HG02610 (cell line): ENCODE measurements around the gene OSBPL6.
A peak's percentile ranks its signal among the peaks of the same experiment; 100 is the strongest.
"Not testable (repeated sequence)": the region's sequence is repeated elsewhere in the genome, so short reads cannot be mapped to it uniquely, and the experiment has no call there.

Experiments used
- ATAC-seq: cut with Tn5 transposase; IDR thresholded peaks from one replicate; pipeline ENCODE4 v1.9.1; 2021; ENCODE audit warnings: mild to moderate bottlenecking, moderate library complexity; ENCODE audit not compliant: unreplicated experiment

Gene OSBPL6

DNA sequence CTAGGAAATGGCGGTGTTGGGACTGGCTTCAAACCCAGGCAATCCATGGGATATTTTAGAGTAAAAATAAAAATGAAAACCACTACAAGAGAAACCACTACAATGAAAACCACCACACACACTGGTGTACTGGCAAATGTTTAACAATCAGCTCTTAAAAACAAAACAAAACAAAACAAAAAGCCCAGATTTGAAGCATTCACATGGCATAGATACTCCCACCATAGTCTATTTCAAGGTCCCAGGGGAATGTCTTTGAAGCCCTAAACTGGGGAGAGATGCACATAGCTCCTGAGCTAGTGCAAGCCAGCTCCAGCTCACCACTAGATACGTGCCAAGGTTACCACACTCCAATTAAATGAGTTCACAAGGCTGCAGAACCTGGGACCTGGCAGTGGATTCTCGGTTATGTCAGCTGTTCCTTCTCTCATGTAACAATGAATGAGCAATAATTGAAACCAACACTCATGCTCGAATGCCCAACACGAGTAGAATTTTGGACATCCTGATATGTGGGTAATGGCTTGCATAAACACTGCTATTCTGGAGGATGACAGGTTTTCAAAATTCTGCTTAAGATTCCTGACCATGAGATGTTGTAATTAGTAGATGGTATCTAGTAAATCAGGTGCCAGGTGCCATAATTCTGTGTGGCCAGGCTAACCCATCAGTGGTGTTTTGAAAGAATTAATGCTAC lies 102.2 kb downstream of the OSBPL6 start:
- no peak for ATAC-seq

DNA sequence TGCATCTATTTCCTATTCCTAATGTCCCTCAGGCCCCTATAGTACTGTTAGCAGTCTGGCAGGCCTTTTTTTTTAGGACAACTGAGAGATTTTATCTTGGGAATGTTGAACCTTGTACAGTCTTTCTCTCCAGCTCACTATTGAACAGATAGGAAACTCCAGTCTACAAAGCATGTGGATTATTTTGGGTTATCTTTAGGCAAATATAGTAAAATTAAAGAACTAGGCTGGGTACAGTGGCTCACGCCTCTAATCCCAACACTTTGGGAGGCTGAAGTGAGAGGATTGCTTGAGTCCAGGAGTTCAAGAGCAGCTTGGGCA lies 102.7 kb downstream of the OSBPL6 start:
- no peak for ATAC-seq

DNA sequence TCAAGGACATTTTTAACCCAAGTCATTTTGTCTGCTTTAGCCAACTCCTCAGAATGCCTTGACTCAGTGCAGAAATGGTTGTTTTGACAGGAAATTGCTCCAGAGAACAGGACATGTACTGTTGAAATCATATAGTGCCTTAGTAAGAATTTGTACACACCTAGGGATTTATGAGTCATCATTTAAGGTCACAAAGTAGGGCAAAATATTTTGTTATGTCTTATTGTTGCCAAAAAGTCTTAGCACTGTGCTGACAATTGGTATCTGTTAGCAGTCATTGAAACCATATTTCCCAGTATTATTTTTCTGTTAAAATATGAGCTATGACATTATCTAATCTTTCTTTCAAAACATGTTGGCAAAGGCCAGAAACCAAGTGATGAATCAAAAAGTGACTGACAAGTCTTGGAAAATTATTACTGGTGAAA lies 104.5 kb downstream of the OSBPL6 start:
- ATAC-seq: no peak

DNA sequence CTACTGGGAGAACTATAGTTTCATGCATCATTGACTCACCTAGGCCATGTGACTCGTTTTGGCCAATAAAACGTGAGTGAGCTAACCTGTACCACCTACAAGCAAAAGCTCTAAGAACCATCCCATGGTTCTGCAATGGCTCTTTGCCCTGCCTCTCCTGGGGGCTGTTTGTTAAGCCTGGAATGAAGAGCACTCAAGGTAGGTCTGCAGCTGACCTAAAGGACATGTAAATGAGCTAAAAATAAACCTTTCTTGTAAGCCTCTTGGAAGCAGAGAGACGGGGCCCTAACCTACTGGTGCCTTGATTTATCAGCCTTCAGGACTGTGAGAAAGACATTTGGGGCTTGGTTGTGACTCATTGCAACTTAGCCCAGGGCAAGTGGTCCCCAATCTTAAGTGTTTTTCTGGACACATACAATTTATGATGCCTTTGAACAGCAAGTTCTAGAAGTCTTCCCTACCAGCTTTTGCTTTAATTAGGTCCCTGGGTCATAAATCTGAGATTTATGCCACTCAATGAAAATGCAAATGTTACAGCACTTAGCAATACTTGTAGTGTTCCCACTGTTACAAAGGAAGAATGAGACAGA lies 107.4 kb downstream of the OSBPL6 start:
- no peak for ATAC-seq

DNA sequence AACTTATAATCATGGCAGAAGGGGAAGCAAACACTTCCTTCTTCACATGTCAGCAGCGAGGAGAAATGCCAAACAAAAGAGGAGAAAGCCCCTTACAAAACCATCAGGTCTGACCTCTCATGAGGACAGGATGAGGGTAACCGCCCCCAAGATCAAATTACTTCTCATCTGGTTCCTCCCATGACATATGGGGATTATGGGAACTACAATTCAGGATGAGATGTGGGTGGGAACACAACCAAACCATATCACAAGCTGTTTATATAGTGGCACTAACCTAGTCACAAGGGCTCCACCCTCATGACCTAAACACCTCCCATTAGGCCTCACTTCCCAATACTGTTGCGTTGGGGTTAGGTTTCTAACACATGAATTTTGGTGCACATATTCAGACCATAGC lies 110.0 kb downstream of the OSBPL6 start:
- no peak for ATAC-seq

DNA sequence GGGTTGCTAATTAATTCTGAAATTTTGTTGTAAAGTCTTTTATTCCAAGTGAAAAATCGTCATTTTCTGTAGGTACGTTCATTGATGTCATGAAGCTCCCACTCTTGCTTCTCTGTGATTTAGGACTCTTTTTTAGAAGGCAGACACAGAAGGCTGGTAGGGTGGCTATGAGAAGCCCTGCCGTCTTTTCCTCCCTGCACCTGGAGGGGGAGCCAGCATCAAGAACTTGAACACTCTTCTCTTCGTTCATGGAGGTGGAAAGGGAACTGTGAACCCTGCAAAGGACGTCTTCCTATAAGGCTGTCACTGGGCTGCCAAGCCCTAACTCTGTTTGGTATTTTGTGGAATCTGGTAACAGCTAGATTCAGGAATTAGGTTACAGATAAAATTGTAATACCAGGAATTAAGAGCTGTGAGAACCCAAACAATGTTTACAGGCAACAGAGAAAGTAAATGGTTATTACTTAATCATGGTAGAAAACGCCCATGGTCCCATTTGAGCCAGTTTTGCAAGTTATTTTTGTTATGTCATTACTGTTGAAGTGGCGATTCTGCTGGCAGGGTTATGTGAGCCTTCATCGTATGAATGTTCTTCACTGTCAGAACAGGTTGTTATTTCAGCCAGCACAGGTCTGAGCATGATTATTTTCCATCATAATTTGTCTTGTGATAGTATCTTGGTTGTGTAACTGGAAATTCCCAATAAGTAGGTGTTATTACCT lies 112.2 kb downstream of the OSBPL6 start:
- peak; percentile 91 for ATAC-seq

DNA sequence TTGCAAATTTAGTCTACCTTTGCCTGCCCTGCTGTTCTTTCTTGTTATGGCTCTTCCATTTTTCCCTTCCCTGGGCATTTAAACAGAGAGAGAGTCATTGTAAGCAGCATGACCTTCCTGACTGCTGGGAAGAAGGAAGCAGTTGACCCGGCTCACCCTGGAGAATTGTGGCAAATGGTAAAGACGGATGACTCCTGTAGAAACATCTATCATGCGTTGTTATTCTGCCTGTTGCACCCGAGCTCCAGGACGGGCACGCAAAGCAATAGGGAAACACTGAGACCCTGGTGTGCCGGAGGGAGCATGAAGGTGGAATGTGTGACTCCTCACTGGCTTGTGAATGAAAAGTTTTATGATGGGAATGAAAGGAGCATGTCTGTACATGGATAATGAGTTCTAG lies 113.3 kb downstream of the OSBPL6 start:
- ATAC-seq: no peak

DNA sequence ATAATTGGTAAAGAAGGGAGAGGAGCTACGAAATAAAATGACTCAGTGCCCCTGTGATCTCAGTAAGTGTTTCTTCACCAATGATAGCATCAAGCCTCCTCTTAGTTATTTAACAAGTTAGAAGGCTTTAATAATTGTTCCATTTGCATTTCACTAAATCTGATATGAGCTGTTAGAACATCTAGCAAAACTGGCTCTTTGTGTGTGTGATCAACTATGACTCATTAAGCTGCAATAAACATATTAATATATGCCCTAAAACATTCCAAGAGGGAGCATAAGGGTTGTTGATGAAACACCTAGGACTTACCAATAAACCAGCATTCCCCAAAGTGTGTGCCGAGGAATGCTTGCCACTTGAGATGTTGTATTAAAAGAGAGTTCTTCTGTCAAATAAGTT lies 115.2 kb downstream of the OSBPL6 start:
- ATAC-seq: no peak

DNA sequence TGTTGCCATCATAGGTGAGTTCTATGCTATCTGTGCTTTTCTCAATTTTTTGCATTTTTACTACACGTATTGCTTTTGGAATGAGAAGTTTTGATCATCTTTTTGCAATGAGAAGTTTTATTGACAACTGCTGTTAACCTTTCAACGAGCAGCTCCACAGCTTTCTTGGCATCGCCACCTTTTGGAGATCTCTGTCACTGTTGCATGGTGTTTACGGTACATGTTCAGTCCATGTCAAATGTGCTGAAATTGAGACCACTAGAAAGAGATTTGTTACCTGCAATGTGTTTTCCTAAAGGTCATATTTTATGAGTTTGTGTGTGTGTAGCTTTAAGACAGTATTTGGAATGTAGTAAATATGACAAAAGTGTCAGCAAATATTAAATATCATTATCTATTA lies 120.8 kb downstream of the OSBPL6 start:
- no peak for ATAC-seq

DNA sequence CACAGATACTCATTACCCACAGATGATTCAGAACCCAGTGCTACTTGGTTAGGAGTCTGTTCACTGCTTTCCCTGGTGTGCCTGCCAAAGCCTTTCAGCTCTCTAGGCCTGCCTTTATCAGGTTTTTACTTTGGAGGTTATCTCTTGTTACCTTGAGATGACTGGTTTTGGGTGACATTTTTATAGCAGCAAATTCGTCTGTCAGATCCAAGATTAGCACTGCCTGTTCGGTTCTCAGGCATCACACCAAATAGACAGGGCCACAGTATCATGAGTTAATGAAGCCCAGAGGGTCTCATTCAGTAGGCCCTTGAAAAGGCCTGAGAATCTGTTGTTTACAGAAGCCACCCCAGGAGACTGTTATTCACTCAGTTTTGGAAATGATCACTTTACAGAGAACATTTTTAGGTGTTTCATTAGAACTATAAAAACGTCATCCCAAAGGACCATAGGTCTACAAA lies 121.2 kb downstream of the OSBPL6 start:
- no peak for ATAC-seq

DNA sequence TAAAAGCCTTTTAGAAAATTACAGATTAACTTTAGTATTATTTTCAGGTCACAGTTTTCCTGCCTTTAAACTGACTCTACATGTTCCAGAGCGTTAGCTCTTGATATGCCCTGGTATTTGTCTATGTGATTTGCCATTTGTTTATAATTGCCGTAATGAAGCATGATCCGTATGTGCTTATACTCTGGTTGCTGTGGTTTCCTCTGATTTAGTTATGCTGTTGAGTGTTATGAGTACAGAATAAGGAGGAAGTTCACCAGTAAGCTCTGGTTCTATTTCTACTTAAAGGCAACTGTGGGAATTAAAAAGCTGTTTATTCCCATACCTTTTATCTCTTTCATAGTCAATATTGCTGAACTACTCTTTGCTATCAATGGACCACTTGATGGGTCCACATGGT lies 123.5 kb downstream of the OSBPL6 start:
- ATAC-seq: no peak

DNA sequence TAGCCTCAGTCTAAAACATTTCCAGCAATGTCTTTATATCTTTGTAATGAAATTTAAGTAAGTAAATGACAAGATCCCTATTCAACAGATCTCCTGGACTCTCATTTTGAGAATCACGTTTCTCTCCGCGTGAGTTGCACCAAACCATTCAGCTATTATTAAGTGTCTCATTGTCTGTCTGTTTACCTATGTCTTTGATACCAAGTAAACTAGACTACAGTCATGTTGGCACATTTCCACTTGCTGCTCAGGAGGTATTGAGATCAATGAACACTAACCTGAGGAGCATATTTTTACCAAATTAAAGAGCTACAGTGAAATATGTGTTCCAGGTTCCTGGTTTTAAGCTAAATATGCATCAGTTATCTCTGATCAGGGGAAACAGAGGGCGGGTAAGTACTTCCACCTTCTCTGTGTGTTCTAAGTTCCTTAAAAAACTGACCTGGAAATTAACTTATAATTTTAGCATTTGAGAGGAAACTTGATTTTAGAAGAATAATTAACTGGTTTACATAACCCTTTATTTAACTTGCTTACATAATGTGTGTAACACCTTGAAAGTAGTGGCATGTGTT lies 125.8 kb downstream of the OSBPL6 start:
- ATAC-seq: no peak

DNA sequence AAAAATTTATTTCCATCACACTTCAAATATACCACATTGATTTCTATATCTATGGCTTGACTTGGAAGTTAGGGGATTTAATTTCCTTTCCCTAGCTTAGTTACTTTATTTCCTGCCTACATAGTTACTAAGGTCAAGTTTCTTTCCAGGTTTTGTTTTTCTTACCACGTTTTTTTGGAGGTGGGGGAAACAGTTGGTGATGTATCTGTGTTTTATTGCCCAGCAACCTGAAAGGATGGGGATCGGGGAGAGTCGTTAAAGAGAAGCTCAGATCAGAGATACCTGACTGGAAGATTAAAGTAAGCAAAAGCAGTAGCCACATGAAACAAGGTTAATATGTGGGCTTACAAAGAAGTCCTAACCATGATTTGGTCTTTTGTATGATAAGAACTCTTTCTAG lies 127.8 kb downstream of the OSBPL6 start:
- no peak for ATAC-seq

DNA sequence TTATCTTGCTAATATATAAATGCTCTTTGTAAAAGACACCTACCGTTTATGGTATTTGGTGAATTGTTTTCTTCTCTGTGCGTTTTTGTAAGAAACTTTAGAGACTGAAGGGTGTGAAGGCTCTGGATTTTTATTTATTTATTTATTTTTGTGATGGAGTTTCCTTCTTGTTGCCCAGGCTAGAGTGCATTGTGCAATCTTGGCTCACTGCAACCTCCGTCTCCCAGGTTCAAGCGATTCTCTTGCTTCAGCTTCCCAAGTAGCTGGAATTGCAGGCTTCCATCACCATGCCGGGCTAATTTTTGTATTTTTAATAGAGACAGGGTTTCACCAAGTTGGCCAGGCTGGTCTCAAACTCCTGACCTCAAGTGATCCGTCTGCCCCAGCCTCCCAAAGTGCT lies 129.0 kb downstream of the OSBPL6 start:
- not testable (repeated sequence) for ATAC-seq

DNA sequence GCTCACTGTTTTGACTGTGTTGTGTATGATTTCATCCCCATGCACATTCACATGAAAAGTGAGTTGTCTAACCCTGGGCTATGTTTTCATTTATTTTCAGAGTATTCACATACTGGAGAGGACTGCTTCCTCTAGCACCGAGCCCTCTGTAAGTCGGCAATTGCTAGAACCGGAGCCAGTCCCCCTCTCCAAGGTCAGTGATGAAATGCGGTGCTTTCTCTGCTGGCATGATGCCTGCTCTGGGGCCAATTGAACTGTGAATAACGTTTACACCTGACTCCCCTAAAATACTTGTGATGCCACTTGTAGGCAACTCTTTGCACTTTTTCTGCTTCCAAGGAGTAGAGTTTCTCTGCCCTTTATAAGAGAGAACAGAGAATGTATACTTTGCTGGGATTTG lies 129.8 kb downstream of the OSBPL6 start:
- no peak for ATAC-seq

DNA sequence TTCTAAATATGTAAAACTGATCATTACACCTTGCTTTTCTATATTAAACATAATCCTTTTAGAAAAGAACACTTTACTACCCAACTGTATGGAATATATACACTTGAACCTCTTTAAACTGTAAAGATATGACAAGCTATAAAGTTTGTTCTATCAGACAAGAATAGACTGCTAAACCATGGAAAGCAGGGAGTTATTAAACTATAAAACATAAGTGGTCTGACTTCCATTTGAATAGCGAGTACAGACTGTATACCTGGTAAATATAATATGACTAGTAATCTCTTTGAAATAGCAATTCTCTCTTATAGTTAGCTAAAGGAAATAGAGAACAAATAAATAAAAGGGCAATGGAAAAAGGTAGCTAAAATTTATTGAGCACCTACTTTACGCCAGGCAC lies 131.0 kb downstream of the OSBPL6 start:
- ATAC-seq: no peak

DNA sequence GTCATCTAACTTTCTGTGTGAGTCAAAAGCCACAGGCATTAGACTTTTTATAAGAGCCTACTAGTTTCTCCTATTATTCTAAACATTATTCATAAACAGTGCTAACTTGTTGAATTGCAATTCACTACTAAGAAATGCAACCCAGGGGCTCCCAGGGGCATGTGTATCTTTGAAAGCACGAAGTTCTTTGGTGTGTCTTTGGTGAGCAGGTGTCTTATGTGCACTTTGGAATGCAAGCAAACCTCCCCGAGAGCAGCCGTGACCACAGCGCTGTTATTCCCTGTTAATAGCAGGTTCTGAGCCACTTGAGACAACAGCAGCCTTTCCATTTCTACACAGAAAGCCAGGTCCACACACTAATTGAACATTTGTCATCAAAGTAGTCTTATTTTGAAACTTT lies 133.2 kb downstream of the OSBPL6 start:
- no peak for ATAC-seq

DNA sequence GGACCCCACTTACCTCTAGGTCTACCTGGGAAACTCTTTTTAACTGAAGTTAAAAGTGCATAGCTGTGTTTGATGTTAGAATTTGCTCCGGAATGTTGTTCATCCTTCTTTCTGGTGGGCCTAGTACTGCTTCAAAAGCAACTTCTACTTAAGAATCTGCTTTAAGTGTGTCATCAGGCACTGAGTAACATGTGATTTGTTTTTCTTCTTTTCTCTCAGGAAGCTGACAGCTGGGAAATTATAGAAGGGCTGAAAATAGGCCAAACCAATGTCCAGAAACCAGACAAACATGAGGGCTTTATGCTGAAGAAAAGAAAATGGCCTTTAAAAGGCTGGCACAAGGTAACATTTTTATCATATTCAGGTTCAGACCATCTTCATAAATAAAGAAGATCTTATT lies 133.7 kb downstream of the OSBPL6 start:
- ATAC-seq: no peak

DNA sequence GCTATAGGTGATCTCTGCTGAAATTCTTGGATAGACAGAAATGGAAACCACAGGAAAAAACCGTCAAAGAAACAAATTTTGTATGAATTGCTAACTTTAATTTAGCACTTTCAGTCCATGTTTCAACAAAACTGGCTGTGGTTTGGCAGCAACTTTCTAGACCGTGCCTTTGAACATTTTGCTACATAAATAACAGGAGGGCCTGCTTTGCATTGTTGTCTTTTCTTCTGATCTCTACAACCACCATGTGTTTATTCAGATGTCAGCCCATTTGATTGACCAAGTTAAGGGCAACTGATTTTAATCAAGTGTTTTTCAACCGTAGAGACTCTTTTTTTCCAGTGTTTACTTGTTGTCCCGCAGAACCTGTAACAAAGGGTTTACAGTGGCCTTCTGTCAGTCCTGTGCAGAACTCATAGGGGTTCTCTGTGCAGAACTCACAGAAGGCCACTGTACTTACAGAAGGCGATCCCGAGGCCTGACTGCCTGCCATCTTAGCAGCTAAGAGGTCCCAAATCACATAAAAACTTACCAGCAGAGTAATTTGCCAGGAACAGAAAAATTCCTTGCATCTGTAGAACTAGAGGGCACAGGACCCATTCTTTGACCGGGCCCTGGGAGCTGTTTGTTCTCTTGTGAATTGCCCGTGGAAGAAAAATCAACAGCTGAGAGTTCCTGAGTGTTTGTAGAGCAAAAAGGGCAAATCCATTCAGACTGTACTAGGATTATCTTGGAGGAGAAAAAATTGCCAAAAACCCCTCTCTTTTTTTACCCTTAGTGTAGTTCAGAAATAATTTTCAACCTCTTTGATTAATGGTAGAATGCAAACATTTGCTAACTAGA lies 136.1 kb downstream of the OSBPL6 start:
- ATAC-seq: no peak

DNA sequence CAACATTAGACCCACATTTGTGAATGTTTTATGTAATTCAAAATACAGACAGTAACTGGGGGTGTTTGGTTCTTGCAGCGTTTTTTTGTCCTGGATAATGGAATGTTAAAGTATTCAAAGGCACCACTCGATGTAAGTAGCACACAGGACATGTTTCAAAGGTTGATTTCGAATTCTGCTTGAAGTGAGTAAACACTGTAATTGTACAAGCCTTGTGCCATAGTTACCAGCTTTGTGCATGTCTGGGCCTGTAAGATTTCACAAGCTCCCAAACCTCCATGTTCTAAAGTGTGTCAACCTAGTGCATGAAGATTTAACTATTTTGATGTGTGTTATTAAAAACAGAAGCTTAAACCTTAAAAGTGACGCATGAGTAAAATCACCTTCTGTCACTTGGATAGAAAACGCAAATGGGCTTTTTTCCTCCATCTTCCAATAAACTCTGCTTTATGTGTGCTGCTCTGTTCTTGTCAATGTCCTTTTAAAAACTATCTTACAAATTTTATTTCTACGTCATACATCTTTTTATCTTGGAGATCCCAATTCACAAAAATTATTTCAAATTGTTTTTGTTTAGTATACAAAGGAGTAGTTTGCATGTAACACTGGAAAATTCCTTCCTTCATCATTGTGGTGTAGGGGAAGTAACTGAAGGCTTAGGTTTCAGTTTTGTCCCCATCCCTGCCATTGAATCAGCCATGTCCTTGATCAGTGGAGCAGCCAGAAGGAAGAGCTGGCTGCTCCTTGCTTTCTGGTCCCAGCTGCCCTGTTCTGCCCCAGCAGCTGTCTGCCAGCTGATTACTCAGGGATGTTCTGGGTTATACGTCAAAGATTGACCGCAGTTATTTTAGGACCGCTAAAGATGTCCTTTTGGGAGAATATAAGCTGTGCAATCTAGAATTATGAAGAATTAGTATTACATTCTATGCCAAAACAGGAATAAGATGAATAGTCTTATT lies 137.4 kb downstream of the OSBPL6 start:
- ATAC-seq: no peak
